GM23338 (cell line): ENCODE results near the gene SERAC1.

ENCODE experiments used
- EZH2 ChIP-seq: fragments of 200-600 bp; sonication (generic); IDR thresholded peaks from one replicate; pipeline ENCODE4 v1.8.0; 2017; ENCODE audit warnings: antibody characterized with exemption, mild to moderate bottlenecking, low read depth; ENCODE audit not compliant: unreplicated experiment
- EZH2phosphoT487 ChIP-seq: fragments of 200-600 bp; sonication (generic); IDR thresholded peaks from one replicate; pipeline ENCODE4 v1.8.1; 2018; ENCODE audit warnings: antibody characterized with exemption; ENCODE audit not compliant: unreplicated experiment
- JUNB ChIP-seq: IDR thresholded peaks from one replicate; pipeline ENCODE4 v1.6.1; 2016; ENCODE audit warnings: antibody characterized with exemption; ENCODE audit not compliant: unreplicated experiment
- POLR2AphosphoS5 ChIP-seq: IDR thresholded peaks from 2 replicates; pipeline ENCODE4 v1.6.1; 2016; ENCODE audit warnings: antibody characterized with exemption, low read depth
- ZNF114 ChIP-seq: fragments of 250-450 bp; sonication (Bioruptor Pico); IDR thresholded peaks from 2 replicates; pipeline ENCODE4 v1.5.0; 2020; ENCODE audit warnings: mild to moderate bottlenecking, moderate library complexity
- TF ChIP-seq, protein P1 (sequence below), 2 experiments: fragments of 200-600 bp in 1 of 2; sonication (generic) in 1 of 2; conservative IDR thresholded peaks; 2 replicates each; pipeline versions ENCODE4 v1.5.1 to v1.6.1; 2016 to 2017; ENCODE audit warnings: antibody characterized with exemption in 2 of 2, low read depth in 2 of 2, mild to moderate bottlenecking in 2 of 2, moderate library complexity in 1 of 2
- TF ChIP-seq, protein P2 (sequence below): IDR thresholded peaks from one replicate; pipeline ENCODE4 v1.6.1; 2018; ENCODE audit warnings: antibody characterized with exemption; ENCODE audit not compliant: unreplicated experiment
- TF ChIP-seq, protein P3 (sequence below): fragments of 250-450 bp; sonication (Bioruptor Pico); IDR thresholded peaks from 2 replicates; pipeline ENCODE4 v1.5.0; 2020; ENCODE audit warnings: mild to moderate bottlenecking, moderate library complexity

- TF ChIP-seq, protein P1, sequence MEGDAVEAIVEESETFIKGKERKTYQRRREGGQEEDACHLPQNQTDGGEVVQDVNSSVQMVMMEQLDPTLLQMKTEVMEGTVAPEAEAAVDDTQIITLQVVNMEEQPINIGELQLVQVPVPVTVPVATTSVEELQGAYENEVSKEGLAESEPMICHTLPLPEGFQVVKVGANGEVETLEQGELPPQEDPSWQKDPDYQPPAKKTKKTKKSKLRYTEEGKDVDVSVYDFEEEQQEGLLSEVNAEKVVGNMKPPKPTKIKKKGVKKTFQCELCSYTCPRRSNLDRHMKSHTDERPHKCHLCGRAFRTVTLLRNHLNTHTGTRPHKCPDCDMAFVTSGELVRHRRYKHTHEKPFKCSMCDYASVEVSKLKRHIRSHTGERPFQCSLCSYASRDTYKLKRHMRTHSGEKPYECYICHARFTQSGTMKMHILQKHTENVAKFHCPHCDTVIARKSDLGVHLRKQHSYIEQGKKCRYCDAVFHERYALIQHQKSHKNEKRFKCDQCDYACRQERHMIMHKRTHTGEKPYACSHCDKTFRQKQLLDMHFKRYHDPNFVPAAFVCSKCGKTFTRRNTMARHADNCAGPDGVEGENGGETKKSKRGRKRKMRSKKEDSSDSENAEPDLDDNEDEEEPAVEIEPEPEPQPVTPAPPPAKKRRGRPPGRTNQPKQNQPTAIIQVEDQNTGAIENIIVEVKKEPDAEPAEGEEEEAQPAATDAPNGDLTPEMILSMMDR (conservative IDR thresholded peaks at IDR 0.05; ENCODE audit: low read depth in 2 of 2), result no peak
- TF ChIP-seq EZH2 (no peak), POLR2AphosphoS5 (no peak), EZH2phosphoT487 (no peak), ZNF114 (CRISPR knock-in tag) (no peak), JUNB (no peak)
- TF ChIP-seq, protein P2, sequence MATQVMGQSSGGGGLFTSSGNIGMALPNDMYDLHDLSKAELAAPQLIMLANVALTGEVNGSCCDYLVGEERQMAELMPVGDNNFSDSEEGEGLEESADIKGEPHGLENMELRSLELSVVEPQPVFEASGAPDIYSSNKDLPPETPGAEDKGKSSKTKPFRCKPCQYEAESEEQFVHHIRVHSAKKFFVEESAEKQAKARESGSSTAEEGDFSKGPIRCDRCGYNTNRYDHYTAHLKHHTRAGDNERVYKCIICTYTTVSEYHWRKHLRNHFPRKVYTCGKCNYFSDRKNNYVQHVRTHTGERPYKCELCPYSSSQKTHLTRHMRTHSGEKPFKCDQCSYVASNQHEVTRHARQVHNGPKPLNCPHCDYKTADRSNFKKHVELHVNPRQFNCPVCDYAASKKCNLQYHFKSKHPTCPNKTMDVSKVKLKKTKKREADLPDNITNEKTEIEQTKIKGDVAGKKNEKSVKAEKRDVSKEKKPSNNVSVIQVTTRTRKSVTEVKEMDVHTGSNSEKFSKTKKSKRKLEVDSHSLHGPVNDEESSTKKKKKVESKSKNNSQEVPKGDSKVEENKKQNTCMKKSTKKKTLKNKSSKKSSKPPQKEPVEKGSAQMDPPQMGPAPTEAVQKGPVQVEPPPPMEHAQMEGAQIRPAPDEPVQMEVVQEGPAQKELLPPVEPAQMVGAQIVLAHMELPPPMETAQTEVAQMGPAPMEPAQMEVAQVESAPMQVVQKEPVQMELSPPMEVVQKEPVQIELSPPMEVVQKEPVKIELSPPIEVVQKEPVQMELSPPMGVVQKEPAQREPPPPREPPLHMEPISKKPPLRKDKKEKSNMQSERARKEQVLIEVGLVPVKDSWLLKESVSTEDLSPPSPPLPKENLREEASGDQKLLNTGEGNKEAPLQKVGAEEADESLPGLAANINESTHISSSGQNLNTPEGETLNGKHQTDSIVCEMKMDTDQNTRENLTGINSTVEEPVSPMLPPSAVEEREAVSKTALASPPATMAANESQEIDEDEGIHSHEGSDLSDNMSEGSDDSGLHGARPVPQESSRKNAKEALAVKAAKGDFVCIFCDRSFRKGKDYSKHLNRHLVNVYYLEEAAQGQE, result no peak
- TF ChIP-seq, protein P3, sequence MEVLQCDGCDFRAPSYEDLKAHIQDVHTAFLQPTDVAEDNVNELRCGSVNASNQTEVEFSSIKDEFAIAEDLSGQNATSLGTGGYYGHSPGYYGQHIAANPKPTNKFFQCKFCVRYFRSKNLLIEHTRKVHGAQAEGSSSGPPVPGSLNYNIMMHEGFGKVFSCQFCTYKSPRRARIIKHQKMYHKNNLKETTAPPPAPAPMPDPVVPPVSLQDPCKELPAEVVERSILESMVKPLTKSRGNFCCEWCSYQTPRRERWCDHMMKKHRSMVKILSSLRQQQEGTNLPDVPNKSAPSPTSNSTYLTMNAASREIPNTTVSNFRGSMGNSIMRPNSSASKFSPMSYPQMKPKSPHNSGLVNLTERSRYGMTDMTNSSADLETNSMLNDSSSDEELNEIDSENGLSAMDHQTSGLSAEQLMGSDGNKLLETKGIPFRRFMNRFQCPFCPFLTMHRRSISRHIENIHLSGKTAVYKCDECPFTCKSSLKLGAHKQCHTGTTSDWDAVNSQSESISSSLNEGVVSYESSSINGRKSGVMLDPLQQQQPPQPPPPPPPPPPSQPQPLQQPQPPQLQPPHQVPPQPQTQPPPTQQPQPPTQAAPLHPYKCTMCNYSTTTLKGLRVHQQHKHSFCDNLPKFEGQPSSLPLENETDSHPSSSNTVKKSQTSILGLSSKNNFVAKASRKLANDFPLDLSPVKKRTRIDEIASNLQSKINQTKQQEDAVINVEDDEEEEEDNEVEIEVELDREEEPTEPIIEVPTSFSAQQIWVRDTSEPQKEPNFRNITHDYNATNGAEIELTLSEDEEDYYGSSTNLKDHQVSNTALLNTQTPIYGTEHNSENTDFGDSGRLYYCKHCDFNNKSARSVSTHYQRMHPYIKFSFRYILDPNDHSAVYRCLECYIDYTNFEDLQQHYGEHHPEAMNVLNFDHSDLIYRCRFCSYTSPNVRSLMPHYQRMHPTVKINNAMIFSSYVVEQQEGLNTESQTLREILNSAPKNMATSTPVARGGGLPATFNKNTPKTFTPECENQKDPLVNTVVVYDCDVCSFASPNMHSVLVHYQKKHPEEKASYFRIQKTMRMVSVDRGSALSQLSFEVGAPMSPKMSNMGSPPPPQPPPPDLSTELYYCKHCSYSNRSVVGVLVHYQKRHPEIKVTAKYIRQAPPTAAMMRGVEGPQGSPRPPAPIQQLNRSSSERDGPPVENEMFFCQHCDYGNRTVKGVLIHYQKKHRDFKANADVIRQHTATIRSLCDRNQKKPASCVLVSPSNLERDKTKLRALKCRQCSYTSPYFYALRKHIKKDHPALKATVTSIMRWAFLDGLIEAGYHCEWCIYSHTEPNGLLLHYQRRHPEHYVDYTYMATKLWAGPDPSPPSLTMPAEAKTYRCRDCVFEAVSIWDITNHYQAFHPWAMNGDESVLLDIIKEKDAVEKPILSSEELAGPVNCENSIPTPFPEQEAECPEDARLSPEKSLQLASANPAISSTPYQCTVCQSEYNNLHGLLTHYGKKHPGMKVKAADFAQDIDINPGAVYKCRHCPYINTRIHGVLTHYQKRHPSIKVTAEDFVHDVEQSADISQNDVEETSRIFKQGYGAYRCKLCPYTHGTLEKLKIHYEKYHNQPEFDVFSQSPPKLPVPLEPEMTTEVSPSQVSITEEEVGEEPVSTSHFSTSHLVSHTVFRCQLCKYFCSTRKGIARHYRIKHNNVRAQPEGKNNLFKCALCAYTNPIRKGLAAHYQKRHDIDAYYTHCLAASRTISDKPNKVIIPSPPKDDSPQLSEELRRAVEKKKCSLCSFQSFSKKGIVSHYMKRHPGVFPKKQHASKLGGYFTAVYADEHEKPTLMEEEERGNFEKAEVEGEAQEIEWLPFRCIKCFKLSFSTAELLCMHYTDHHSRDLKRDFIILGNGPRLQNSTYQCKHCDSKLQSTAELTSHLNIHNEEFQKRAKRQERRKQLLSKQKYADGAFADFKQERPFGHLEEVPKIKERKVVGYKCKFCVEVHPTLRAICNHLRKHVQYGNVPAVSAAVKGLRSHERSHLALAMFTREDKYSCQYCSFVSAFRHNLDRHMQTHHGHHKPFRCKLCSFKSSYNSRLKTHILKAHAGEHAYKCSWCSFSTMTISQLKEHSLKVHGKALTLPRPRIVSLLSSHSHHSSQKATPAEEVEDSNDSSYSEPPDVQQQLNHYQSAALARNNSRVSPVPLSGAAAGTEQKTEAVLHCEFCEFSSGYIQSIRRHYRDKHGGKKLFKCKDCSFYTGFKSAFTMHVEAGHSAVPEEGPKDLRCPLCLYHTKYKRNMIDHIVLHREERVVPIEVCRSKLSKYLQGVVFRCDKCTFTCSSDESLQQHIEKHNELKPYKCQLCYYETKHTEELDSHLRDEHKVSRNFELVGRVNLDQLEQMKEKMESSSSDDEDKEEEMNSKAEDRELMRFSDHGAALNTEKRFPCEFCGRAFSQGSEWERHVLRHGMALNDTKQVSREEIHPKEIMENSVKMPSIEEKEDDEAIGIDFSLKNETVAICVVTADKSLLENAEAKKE (CRISPR knock-in tag), result no peak
Measured at GRCh38 chr6:158206740-158207421, 38.8 kb upstream of the SERAC1 start.
